H1 (cell line): Measurements from ENCODE around the gene BAZ2B. TPM values are rescaled to one million over a fixed set of nuclear protein-coding genes. Genes with fewer than 3 reads are reported as not detected.

Experiments used
- CTCF ChIA-PET: fragments of 300-600 bp; sonication (Branson Sonifier 250); formaldehyde crosslinking; loops from one replicate; lab custom pipeline; 2021; ENCODE audit not compliant: partially characterized antibody; lab: Charles Lee
- POLR2A ChIA-PET: fragments of 300-600 bp; sonication (Branson Sonifier 250); formaldehyde crosslinking; loops from one replicate; lab custom pipeline; 2021; ENCODE audit warnings: inconsistent platforms; ENCODE audit not compliant: partially characterized antibody; lab: Charles Lee
- DNase-seq, 2 experiments: peaks; one replicate each; pipeline versions ENCODE4 v3.0.0 to v3.0.0-alpha.2; 2010 to 2022; ENCODE audit warnings: low spot score in 2 of 2, low read depth in 1 of 2, mixed read lengths in 1 of 2
- FAIRE-seq: peaks from 2 replicates; lab custom pipeline; 2011; peaks lifted over from hg19 to GRCh38; lab: Jason Lieb, UNC
- H2AFZ ChIP-seq: 2 replicates; pipeline ENCODE4 v1.8.1; 2012; ENCODE audit warnings: low read length, inconsistent platforms
- H2AK5ac ChIP-seq: 2 replicates; pipeline ENCODE4 v1.6.1; 2013; ENCODE audit warnings: low read depth, low read length
- H2BK120ac ChIP-seq: replicated peaks from 2 replicates; pipeline ENCODE3; 2013; ENCODE audit warnings: low read depth, low read length, inconsistent platforms
- H2BK12ac ChIP-seq: 2 replicates; pipeline ENCODE4 v1.6.1; 2013; ENCODE audit warnings: low read depth, low read length
- H2BK15ac ChIP-seq: 2 replicates; pipeline ENCODE4 v1.6.1; 2013; ENCODE audit warnings: low read length
- H2BK20ac ChIP-seq: 2 replicates; pipeline ENCODE4 v1.6.1; 2013; ENCODE audit warnings: low read length
- H2BK5ac ChIP-seq: 2 replicates; pipeline ENCODE4 v1.6.1; 2013; ENCODE audit warnings: low read depth, low read length
- H3K14ac ChIP-seq: 2 replicates; pipeline ENCODE4 v1.6.1; 2013; ENCODE audit warnings: inconsistent platforms; ENCODE audit not compliant: insufficient read length
- H3K18ac ChIP-seq: 2 replicates; pipeline ENCODE4 v1.6.1; 2013; ENCODE audit warnings: low read length; ENCODE audit errors: extremely low read depth
- H3K23ac ChIP-seq: 2 replicates; pipeline ENCODE4 v1.6.1; 2013; ENCODE audit warnings: inconsistent platforms; ENCODE audit not compliant: insufficient read length
- H3K23me2 ChIP-seq: 2 replicates; pipeline ENCODE4 v1.6.1; 2013; ENCODE audit warnings: low read depth, low read length
- H3K27ac ChIP-seq: 2 replicates; pipeline ENCODE4 v1.6.1; 2011; ENCODE audit warnings: low read depth, low read length, inconsistent platforms
- H3K27me3 ChIP-seq, 4 experiments: replicated peaks in 1 of 4; 1 replicate in 1 of 4; 2 replicates in 3 of 4; pipeline versions ENCODE4 v1.6.1 to v1.8.1; 2011 to 2013; ENCODE audit warnings: low read length in 3 of 4, mild to moderate bottlenecking in 3 of 4, inconsistent platforms in 2 of 4, mixed read lengths in 2 of 4, moderate library complexity in 1 of 4; ENCODE audit not compliant: control insufficient read depth in 3 of 4, insufficient read depth in 3 of 4; ENCODE audit errors: extremely low read depth in 1 of 4
- H3K36me3 ChIP-seq, 4 experiments: 2 replicates each; pipeline versions ENCODE4 v1.6.1 to v1.8.1; 2011 to 2013; ENCODE audit warnings: mild to moderate bottlenecking in 4 of 4, low read length in 3 of 4, moderate library complexity in 2 of 4, control low read depth in 1 of 4, inconsistent platforms in 1 of 4; ENCODE audit not compliant: insufficient read depth in 4 of 4, control insufficient read depth in 2 of 4
- H3K4ac ChIP-seq: replicated peaks from 2 replicates; pipeline ENCODE3; 2013; ENCODE audit warnings: low read length, low read depth, mixed read lengths, inconsistent platforms; ENCODE audit not compliant: insufficient read length
- H3K4me1 ChIP-seq, 4 experiments: replicated peaks in 1 of 4; 1 replicate in 1 of 4; 2 replicates in 3 of 4; pipeline versions ENCODE4 v1.6.1 to v1.8.1; 2011 to 2013; ENCODE audit warnings: low read length in 3 of 4, inconsistent platforms in 2 of 4, mixed read lengths in 1 of 4; ENCODE audit not compliant: insufficient read depth in 4 of 4, control insufficient read depth in 3 of 4
- H3K4me2 ChIP-seq, 2 experiments: 2 replicates each; pipeline versions ENCODE4 v1.6.1 to v1.8.1; 2011 to 2013; ENCODE audit warnings: low read depth in 2 of 2, low read length in 2 of 2, control low read depth in 1 of 2, inconsistent platforms in 1 of 2, mild to moderate bottlenecking in 1 of 2; ENCODE audit not compliant: insufficient read depth in 1 of 2
- H3K4me3 ChIP-seq, 4 experiments: fragments of 200-600, 300-600 bp in 1 of 4; sonication (generic), shearing (Covaris generic), sonication (Bioruptor Twin) in 1 of 4; 2 replicates each; pipeline versions ENCODE4 v1.5.1 to v1.8.1; 2011 to 2016; ENCODE audit warnings: low read length in 4 of 4, low read depth in 3 of 4, control low read depth in 2 of 4, inconsistent platforms in 2 of 4, mild to moderate bottlenecking in 2 of 4, mixed read lengths in 1 of 4, moderate library complexity in 1 of 4; ENCODE audit not compliant: insufficient read depth in 2 of 4; ENCODE audit errors: extremely low read depth in 1 of 4
- H3K56ac ChIP-seq: replicated peaks from 2 replicates; pipeline ENCODE3; 2013; ENCODE audit warnings: low read depth, mild to moderate bottlenecking, mixed read lengths, low read length, inconsistent platforms; ENCODE audit not compliant: insufficient read length
- H3K79me1 ChIP-seq: 2 replicates; pipeline ENCODE4 v1.6.1; 2013; ENCODE audit warnings: low read depth, low read length, control low read depth
- H3K79me2 ChIP-seq, 2 experiments: 2 replicates each; pipeline versions ENCODE4 v1.6.1 to v1.8.1; 2012 to 2013; ENCODE audit warnings: low read length in 2 of 2, mild to moderate bottlenecking in 2 of 2, inconsistent platforms in 1 of 2; ENCODE audit not compliant: insufficient read depth in 2 of 2, control insufficient read depth in 1 of 2
- H3K9ac ChIP-seq, 4 experiments: replicated peaks in 1 of 4; 1 replicate in 1 of 4; 2 replicates in 3 of 4; pipeline versions ENCODE4 v1.6.1 to v1.8.1; 2011 to 2013; ENCODE audit warnings: low read depth in 3 of 4, low read length in 3 of 4, control low read depth in 2 of 4, mild to moderate bottlenecking in 2 of 4, moderate library complexity in 2 of 4, inconsistent platforms in 1 of 4; ENCODE audit errors: extremely low read depth in 1 of 4
- H3K9me3 ChIP-seq, 2 experiments: 2 replicates each; pipeline versions ENCODE4 v1.6.1 to v1.8.1; 2012 to 2013; ENCODE audit warnings: mild to moderate bottlenecking in 2 of 2, moderate library complexity in 2 of 2, control low read depth in 1 of 2, inconsistent platforms in 1 of 2, low read depth in 1 of 2, low read length in 1 of 2, mixed read lengths in 1 of 2; ENCODE audit not compliant: insufficient read depth in 2 of 2
- H4K20me1 ChIP-seq, 2 experiments: replicated peaks in 1 of 2; 2 replicates each; pipeline versions ENCODE3 to v1.8.1; 2011 to 2013; ENCODE audit warnings: inconsistent platforms in 2 of 2, low read length in 2 of 2, mild to moderate bottlenecking in 1 of 2; ENCODE audit not compliant: insufficient read depth in 2 of 2, control insufficient read depth in 1 of 2
- H4K5ac ChIP-seq: 2 replicates; pipeline ENCODE4 v1.6.1; 2013; ENCODE audit warnings: low read length, low read depth, mixed read lengths, inconsistent platforms; ENCODE audit not compliant: insufficient read length
- H4K8ac ChIP-seq: 2 replicates; pipeline ENCODE4 v1.8.0; 2013; ENCODE audit warnings: mild to moderate bottlenecking, moderate library complexity, low read length, inconsistent platforms; ENCODE audit not compliant: insufficient read depth; ENCODE audit errors: extremely low read depth
- H4K91ac ChIP-seq: replicated peaks from 2 replicates; pipeline ENCODE3; 2013; ENCODE audit warnings: low read length, mixed read lengths, inconsistent platforms; ENCODE audit not compliant: insufficient read length
- NRF1 ChIP-seq: IDR thresholded peaks from 2 replicates; pipeline ENCODE4 v1.6.1; 2011; ENCODE audit warnings: mild to moderate bottlenecking, low read depth, low read length, improper control_type of control experiment
- SIX5 ChIP-seq: IDR thresholded peaks from 2 replicates; pipeline ENCODE4 v1.6.1; 2011; ENCODE audit warnings: mild to moderate bottlenecking, low read depth, low read length
- polyA plus RNA-seq, 7 experiments: library from polyadenylated mRNA; depleted of rRNA in 3 of 7; stranded (reverse) in 5 of 7; unstranded in 2 of 7; fragments of >200 nt in 5 of 7; fragments of 200-250 nt in 2 of 7; gene quantifications; 1 replicate in 5 of 7; 2 replicates in 1 of 7; 4 replicates in 1 of 7; pipeline versions ENCODE4 v1.2.1 to v1.2.3, GENCODE V29; 2011 to 2013; ENCODE audit warnings: missing spikeins in 2 of 7, mixed read lengths in 2 of 7
- total RNA-seq: library from RNA; stranded (reverse); fragmentation: NEBNext Ultra II Directional; extraction: Animal tissue kit (Norgen Biotek cat#: 25700); gene quantifications from 2 replicates; pipeline ENCODE4 v1.2.1, GENCODE V29; 2021

The BAZ2B gene
- total and polyA plus RNA-seq, 2 of the 8 experiments (the other 6 are each of a cell fraction or from before 2014, with no cell fraction given): 15.2 to 46.3 TPM

DNA sequence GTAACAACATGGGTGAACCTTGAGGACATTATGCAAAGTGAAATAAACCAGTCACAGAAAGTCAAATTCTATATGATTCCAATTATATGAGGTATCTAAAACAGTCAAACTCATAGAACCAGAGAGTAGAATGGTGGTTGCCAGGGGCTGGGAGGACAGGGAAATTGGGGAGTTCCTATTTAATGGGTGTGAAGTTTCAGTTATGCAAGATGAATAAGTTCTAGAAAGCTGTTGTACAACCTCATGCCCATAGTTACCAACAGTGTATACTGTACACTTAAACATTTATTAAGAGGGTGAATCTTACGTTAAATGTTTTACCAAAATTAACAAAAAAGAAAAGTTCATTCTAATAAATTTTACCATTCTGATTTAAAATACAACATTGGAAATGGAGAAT lies 237.2 kb downstream of the BAZ2B start (continued):
- TF ChIP-seq NRF1: no peak

DNA sequence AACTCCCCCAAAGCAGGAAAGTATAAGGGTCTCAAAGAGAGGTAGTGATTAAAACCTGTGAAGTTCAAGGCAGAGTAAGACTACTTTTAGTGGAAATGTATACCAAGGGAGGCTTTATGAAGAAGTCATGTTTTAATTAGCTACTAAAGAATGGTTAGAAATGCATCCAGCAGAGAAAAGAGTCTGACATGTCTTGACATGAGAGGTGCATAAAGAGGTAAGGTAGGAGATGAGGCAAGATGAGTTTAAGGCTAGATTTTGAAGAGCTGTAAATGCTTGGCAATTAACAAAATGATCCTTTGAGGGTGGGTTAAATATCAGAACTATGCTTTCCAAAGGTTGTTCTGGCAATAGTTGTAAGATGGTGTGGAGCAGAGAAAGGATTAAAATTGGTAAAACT lies 241.1 kb downstream of the BAZ2B start:
- no peaks in the 10 kb centered on the region for H3K27me3 ChIP-seq
- H3K36me3 ChIP-seq: peaks cover 0 to 36% (median 11%) of the 10 kb centered on the region in 4 experiments; a peak in 4 of 8 replicates
- no peak overlapping the region for H4K8ac ChIP-seq
- no peak overlapping the region for H2BK12ac ChIP-seq
- no peak overlapping the region for H2AFZ ChIP-seq
- no peak overlapping the region for H3K27ac ChIP-seq
- H3K4me1 ChIP-seq: no peaks in the 10 kb centered on the region
- H4K20me1 ChIP-seq: no peaks in the 10 kb centered on the region
- no peak overlapping the region for H2BK120ac ChIP-seq
- H3K56ac ChIP-seq: no peak overlapping the region
- no peak overlapping the region for H2BK20ac ChIP-seq
- H3K79me1 ChIP-seq: no peaks in the 10 kb centered on the region
- POLR2A ChIA-PET: interaction anchor here (1.2 kb wide), 1 partner anchor 9 kb away, joined by 3 read pairs; no protein-coding TSS in a partner anchor
- H3K4ac ChIP-seq: no peak overlapping the region
- no peak overlapping the region for H4K91ac ChIP-seq
- no peak overlapping the region for H3K18ac ChIP-seq
- no peak overlapping the region for H3K14ac ChIP-seq
- CTCF ChIA-PET: interaction anchor here (0.5 to 1.3 kb wide), 3 partner anchors 337 to 687 kb away, joined by 3 to 5 read pairs (median 3); no protein-coding TSS in a partner anchor
- FAIRE-seq (no peak), DNase-seq (no peak)
- H3K9me3 ChIP-seq: no peaks in the 10 kb centered on the region
- H3K4me3 ChIP-seq: no peak overlapping the region
- H3K23me2 ChIP-seq: no peaks in the 10 kb centered on the region
- H2BK15ac ChIP-seq: no peak overlapping the region
- no peaks in the 10 kb centered on the region for H3K79me2 ChIP-seq
- H3K4me2 ChIP-seq: no peak overlapping the region
- no peak for TF ChIP-seq SIX5
- no peak overlapping the region for H2AK5ac ChIP-seq
- no peak overlapping the region for H3K9ac ChIP-seq
- H2BK5ac ChIP-seq: no peak overlapping the region
- no peak overlapping the region for H3K23ac ChIP-seq
- no peak overlapping the region for H4K5ac ChIP-seq
